Activated gamma-delta T cell treated with Interleukin-2 at 50 U/mL for 16 hours (primary cell): ENCODE results near the gene HYOU1.
A peak's percentile ranks its signal among the peaks of the same experiment; 100 is the strongest.
"Not testable (repeated sequence)": the region's sequence is repeated elsewhere in the genome, so short reads cannot be mapped to it uniquely, and the experiment has no call there.

ENCODE experiments used
- DNase-seq: peaks from one replicate; pipeline ENCODE4 v3.0.0-alpha.2; 2020

The HYOU1 gene

DNA sequence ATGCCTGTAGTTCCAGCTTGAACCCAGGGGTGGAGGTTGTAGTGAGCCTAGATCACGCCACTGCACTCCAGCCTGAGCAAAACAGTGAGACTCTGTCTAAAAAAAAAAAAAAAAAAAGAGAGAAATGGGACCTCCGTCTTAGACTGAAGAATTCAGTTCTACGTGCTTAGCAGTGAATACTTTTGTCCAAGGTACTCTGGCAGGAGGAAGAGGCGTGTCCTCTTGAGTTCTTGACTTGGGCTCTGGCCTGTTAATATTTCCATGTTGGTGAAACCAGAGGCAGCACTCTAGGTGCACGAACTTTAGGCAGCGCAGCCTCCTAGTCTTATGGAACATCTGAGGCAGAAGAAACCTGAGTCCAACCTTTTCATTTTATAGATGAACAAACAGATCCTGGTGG, 30.1 kb upstream of the HYOU1 start:
- no peak for DNase-seq

DNA sequence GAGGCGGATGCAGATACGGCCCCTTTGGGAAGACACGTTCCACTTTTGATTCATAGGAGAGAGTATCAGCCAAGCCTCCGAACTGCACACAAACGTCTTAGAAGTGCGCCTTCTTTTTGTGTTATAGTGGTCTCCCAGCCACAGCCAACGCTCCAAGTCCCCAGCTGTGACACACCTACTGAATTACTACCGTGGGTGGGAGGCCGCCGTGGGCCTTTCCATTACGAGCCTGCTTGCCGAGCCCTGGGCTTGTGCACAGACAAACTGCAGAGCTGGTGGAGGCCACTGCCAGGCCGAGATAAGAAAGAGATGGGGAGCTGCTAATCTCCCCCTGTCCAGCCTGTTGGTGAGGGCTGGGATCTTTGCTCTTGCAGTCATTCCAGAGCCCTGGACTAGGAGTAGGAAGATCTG, 28.4 kb upstream of the HYOU1 start:
- DNase-seq = no peak

DNA sequence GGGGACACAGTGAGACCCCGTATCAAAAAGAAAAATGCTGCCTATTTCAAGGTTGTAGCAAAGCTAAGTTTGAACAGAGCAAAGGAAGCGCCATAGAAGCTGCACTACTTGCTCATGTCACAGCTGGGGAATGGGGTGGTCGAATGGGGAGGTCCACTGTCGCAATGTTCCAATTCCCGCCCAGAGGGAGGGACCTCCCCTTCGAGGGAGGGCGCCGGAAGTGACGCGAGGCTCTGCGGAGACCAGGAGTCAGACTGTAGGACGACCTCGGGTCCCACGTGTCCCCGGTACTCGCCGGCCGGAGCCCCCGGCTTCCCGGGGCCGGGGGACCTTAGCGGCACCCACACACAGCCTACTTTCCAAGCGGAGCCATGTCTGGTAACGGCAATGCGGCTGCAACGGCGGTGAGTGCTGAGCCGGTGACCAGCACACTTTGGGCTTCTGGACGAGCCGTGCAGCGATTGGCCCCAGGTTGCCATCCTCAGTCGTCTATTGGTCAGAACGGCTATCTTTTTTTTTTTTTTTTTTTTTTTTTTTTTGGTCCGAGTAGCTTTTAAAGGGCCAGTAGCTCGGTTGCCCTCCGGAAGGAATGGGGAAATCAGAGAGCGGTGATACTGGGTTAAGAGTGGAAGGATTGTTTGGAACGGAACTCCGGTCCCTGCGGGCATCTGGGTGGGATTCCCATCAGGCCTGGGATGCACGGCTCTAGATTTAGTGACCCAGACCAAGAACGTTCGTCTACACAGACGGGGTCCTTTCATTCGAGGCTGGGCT, 27.8 kb upstream of the HYOU1 start, which contains the start of gene HMBS:
HMBS (plus strand) TSS at position 219 of the 774 bp plus-strand sequence; CDS start at position 372, 153 bp downstream.
- DNase-seq = peak; percentile 87

DNA sequence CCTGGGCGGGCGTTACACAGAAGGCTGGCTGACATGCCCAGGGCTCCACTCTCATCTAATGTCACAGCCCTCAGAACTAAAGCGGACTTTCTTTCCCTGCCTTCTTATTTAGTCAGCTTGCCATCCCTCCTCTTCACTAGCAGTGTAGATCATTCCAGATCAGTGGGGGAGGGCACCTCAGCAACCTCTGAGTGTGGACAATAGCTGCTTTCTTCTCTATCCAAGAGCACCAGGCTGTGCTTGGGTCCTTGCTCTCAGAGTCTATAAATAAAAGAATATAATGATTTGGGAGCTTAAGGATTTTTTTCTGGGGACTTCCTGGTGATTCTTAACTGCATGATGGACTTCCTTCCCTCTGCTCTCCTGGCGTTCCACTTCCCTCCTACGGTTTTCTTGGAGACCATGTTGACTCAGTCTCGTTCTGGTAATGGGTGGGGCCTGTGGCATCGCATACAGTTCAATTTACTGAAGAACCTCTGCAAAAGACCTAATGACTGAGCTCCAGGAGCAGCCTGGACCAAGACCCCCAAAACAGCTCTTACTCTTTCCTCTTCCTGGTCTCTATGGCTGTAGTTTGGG, 24.8 kb upstream of the HYOU1 start:
- no peak for DNase-seq

DNA sequence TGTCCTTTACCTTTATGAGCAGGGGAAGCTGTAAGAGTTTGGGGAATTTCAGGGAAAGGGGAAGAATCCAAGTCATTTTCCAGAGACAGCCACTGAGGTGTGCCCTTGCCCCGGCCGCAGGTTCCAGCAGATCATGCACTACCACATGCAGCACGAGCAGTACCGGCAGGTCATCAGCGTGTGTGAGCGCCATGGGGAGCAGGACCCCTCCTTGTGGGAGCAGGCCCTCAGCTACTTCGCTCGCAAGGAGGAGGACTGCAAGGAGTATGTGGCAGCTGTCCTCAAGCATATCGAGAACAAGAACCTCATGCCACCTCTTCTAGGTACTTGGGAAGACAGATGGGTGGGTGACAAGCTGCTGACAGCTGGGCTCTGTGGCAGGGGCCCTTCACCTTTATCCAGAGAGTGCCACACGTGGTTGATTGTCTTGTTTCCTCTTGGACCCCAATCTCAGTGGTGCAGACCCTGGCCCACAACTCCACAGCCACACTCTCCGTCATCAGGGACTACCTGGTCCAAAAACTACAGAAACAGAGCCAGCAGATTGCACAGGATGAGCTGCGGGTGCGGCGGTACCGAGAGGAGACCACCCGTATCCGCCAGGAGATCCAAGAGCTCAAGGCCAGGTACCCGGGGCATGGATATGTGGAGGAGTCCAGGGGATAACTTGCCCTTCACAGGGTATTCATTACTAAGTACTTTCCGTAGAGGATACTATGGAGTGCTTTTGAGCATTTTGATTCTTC, 21.8 kb upstream of the HYOU1 start:
- DNase-seq = no peak

DNA sequence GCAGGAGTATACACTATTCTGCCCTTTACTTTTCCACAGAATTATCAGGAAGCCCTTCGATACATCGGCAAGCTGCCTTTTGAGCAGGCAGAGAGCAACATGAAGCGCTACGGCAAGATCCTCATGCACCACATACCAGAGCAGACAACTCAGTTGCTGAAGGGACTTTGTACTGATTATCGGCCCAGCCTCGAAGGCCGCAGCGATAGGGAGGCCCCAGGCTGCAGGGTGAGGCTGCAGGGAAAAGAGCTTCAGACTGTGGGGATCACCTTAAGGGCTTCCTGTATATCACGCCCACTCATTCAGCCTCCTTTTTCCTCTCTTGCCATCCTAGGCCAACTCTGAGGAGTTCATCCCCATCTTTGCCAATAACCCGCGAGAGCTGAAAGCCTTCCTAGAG, 20.8 kb upstream of the HYOU1 start:
- no peak for DNase-seq

DNA sequence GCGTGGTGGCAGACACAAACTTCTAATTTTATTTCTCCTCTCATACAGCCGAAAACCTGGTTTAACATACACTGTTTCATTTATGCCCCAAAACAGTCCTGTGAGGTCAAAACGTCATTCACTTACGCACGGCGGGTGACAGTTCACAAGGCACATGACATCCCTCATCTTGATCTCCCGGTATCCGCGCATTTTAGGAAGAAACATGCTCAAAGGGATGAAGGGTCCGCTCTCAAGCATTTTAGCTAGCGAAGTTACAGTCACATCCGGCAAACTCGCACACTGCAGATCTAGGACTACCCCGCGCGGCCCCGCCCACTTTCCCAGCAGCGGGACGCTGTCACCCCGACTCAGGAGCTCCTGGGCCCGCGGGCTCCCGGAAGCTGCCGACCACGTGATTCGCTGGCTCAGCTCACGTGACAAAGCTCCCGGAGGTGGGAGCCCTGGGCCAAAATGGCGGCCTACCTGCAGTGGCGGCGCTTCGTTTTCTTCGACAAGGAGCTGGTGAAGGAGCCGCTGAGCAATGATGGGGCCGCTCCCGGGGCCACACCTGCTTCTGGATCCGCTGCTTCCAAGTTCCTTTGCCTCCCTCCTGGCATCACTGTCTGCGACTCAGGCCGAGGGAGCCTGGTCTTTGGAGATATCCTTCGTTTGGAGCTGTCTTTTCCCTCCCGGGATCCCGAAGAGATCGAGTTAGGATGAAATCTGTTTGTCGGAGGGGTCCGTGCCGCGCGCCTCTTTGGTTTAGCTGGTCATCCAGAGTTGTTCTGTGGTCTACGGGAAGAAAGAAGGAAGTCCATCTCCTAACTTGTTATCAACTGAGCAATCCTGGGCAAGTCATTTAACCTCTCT, 10.6 kb upstream of the HYOU1 start, which contains the start of gene VPS11:
VPS11 (plus strand) TSS at position 448 of the 852 bp plus-strand sequence; CDS start at position 454, 6 bp downstream.
- peak; percentile 98 for DNase-seq

DNA sequence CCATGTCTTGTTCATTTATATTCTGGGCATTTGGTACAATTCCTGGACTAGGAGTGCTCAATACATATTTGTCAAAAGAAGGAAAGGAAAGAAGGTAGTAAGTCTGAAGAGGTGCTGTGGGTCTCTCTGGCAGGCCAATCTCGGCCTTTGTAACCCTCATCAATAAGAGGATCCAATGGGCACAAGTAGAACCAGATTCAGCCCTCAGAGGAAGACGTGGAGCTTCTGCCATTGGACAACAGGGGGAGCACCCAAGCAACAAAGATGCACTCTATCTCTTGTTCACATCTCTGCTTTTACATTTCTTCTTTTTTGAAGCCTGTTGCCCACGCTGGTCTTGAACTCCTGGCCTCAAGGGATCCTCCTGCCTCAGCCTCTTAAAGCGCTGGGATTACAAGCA, 8.4 kb upstream of the HYOU1 start:
- DNase-seq = peak; percentile 19

DNA sequence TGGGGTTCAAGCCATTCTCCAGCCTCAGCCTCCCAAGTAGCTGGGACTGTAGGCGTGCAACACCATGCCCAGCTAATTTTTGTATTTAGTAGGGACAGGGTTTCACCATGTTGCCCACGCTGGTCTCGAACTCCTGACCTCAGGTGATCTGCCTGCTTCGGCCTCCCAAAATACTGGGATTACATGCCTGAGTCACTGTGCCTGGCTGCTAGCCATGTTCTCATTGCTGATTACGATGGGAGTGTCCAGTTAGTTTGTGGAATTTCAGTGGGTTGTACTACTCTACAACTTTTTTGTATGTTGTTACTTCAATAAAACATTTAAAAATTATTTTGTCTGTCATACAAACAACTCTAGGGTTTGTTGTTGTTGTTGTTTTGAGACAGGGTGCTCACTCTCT, 5.8 kb upstream of the HYOU1 start:
- no peak for DNase-seq

DNA sequence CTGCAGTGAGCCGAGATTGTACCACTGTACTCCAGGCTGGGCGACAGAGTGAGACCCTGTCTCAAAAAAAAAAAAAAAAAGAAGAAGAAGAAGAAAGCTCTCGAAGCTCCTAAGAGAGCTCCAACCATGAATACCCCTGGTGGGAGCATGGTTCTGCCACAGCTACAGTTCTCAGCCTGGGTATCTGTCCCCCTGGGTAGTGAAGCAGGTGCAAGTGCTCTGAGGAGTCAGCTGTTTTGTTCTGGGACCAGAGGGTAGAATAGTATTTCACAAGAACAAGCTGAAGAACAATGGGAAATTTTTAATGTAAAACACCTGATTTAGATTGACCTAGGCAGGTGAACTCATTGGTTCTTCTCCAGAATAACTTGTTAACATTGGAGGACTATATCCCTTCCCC, 4.3 kb upstream of the HYOU1 start:
- DNase-seq = no peak

DNA sequence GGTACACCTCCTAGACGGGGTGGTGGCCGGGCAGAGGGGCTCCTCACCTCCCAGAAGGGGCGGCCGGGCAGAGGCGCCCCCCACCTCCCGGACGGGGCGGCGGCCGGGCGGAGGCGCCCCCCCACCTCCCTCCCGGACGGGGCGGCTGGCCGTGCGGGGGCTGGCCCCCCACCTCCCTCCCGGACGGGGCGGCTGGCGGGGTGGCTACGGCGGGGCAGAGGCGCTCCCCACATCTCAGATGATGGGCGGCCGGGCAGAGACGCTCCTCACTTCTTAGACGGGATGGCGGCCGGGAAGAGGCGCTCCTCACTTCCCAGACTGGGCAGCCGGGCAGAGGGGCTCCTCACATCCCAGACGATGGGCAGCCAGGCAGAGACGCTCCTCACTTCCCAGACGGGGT, 2.1 kb upstream of the HYOU1 start:
- DNase-seq = not testable (repeated sequence)

DNA sequence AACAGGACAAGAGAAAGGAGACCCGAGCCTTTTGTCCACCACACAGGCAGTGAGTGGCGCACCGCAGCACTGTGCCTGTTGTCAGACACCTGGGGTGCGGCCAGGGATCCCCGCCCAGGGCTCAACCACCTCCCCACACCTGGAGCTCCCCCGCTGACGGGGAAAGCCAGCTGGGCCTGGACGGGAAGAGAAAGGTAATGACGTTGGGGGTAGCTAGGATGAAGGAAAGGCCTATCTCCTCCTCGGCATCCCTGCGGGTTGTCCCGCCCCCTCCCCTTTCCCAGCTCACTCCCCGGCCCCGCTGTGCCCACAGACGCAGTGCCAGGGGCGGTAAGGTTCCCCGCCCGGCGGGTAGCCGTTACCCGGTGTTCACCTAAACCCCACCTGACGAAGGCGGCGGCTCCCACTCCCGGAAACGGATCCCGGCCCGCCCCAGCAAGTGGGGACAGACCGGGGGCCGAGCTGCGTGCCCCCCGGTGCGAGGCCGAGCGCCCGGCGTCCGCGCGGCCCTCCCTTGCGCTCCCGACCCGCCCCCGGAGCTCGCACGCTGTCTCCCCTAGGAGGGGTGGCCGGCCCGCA, 495 bp downstream of the HYOU1 start:
- DNase-seq = peak; percentile 37

DNA sequence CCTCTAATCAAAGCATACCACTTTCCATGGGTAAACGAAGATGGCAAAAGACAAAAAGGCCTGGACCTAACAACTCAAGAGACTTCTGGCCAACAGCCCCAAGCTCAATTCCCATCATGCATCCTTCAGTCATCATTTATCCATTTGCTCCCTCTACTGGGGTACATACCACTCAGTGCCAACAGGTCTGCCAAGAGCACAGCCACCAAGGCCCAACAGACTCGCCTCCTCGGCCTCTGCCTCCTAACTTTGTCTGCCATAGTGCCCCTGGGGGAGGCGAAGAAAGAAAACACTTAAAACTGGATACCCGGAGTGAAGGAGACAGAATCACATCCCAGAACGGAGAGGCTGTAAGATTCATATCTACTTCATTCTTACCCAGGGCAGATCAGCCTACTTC, 1.1 kb downstream of the HYOU1 start:
- DNase-seq = no peak

DNA sequence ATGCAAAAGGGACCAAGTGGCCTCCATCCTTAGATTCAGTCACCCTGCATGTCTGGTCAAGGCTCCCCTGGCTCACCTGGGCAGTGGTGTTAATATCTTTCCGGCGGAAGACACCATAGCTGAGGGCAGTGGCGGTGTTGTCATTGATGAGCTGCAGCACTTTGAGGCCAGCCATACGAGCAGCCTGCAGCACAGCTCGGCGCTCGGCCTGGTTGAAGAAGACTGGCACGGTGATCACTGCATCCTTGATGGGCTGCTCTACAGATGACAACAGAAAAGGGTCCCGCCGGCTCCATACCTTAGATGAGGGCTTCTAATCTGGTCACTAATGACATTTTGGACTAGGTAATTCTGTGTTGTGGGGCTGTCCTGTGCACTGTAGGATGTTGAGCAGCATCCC, 2.6 kb downstream of the HYOU1 start:
- DNase-seq = no peak

DNA sequence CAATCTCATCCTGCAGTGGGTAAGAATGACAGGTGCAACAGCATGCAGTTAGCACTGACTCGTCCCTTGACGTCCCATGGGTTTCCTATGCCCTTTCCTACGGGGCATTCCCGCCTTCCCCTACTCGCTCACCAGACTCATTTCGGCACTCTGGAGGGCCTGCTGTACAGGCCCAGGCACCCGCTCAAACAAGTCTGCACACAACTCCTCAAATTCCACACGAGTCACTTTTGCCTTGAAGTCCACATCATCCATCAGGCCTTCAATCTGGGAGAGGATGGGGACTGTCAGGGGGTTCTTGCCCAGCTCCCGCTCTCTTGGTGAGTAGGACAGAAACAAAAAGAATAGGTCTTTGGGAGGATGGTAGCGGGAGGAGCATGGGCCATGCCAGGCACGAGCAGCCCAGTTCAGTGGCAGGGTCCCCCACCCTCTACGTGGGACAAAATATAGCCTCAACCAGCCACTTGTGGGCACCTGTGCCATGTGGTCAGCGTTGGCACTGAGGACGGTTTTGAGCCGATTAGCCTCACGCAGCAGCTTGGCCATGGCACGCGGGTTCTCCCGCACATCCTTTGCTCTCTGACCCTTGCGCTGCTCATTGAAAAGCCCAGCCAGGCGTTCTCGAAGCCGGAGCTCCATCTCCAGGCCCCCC, 4.7 kb downstream of the HYOU1 start:
- DNase-seq = no peak

DNA sequence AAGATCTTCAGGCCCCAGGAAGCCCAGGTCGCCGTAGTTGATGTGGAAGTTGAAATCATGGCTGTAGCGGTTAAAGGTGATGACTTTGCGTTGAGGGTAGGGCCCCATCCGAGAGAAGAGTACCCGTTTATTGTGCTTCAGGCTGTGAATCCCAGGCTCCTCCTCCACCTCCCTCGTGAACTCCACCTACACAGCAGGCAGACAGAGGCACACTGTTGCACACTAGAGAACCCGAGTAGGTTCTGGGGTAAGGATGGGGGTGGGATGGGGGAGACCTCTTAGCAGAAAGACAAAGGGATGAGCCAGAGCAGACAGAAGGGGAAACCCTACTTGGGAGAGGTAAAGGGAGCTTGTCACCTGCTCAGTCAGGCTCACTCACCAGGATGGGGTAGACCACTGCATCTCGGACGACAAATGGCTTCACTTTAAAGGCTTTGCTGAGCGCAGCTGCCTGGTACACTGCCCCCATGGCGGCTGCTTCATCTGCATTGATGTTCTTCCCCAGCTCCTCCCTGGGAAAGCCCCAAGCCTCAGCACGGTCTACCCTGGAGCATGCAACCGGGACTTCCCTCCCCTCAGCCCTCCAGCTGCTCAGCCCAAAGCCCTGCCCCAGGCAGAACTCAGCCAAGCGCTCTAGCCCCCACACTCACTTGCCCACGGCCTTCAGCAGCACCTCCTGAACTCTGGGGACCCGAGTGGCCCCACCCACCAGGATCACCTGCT, 5.4 kb downstream of the HYOU1 start:
- no peak for DNase-seq

DNA sequence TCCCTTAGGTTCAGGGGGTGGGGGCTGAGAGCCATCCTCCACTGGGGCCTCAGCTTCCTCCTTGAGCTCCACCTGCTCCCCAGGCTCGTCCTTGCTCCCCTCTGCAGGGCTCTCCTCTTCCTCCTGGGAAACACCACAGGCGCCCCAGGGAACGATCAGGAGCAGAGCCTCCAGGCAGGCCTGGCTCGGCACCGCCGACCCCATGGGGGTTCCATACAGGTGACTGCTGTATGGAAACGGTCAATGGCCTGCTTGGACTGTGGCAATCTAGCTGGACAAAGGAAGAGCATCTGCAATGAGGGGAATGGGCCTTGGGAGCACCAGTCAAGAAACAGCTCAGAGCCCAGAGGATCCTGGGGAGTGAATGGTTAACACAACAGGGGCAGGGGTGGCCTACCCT, 7.9 kb downstream of the HYOU1 start:
- no peak for DNase-seq

DNA sequence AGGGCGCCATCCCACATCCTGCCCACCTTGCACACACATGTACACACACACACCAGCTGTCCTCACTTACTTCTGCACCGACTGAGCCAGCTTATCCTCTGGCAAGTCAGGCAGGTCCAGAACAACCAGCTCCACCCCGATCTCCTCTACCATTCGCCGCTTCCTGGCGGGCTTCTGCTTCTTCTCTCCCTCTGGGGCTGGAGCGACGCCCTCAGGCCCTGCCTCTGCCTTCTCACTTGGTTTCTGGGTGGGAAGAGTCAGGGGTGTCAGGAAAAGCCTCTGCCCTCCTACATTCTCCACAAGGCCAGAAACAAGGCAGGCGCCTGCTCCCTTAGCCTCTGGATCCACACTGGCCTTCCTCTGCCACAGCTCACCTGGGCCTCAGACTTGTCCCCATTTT, 8.4 kb downstream of the HYOU1 start:
- DNase-seq = no peak

DNA sequence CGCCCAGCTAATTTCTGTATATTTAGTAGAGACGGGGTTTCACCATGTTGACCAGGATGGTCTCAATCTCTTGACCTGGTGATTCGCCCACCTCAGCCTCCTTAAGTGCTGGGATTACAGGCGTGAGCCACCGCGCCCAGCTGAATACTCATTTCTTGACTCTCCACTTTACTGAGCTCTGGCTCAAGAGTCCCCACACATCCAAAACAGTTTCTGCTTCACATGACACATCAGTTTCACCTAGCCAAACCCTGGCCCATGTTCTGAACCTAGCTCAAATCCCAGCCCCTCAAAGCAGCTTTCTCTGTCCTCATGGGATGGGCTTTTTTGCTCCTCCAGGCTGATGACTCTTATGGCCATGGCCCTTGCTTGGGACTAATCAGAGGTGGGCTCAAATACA, 9.8 kb downstream of the HYOU1 start:
- no peak for DNase-seq

DNA sequence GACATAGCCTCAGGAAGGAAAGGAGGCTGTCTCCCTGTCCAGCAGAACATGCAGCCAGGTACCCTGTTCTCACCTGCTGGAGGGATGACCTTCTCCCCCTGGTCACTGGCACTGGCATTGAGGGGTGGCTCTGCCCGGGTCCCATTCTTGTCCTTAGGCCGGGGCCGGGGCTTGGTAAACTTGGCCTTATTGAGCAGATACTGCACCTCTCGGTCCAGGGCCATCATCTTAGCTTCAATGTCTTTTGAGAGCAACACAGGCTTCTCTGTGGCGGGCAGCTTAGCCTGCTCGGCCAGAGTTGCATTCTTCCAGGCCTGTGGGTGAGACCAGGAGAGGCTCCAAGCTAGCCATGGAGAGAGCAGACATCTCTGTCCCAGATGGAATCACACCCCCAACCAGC, 10.5 kb downstream of the HYOU1 start:
- no peak for DNase-seq

DNA sequence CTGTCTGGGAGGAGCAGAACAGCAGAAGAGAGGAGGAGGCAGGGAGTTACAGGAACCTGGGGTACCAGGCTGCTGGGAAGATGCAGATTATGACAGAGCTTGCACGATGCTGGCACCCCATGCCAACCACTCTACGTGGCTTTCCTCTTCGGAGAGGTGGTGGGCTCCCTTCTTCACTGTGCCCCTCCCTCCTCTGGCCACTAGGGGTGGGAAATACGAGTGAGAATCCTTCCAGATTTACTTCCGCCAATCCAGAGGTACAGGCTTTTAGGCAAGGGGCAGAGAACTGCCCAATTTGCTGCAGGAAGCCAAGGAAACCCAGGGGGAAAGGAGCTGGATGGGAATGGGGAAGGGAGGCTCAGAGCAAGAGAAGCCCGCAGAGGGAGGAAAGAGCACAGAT, 12.3 kb downstream of the HYOU1 start:
- no peak for DNase-seq
